Measurements from ENCODE around the gene ACHE.

ACHE gene

DNA sequence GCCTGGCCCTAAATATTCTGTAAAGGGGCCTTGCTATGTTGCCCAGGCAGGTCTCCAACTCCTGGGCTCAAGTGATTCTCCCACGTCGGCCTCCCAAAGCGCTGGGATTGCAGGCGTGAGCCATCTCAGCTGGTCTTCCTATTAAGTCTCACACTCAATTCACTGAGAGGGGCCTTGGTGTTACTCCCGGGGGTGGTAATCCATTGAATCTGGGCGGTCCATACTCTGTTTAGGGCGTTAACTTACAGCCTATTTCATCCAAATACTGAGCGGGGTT, 21.4 kb downstream of the ACHE start:
- Mint-ChIP-seq H3K27me3 (no peaks in the 10 kb centered on the region), H3K4me1 (ENCODE audit: low read depth in 2 of 2) (peaks cover 34 to 42% of the 10 kb centered on the region in 2 donors), H3K4me3 (peak overlapping the region; percentile 97 to 99), H3K9me3 (no peaks in the 10 kb centered on the region), H3K36me3 (ENCODE audit: insufficient read depth) (peaks cover 49% of the 10 kb centered on the region), H3K27ac (peak overlapping the region; percentile 96 to 97)
- DNase-seq (no peak), ATAC-seq (replicated peaks) (no peak)

DNA sequence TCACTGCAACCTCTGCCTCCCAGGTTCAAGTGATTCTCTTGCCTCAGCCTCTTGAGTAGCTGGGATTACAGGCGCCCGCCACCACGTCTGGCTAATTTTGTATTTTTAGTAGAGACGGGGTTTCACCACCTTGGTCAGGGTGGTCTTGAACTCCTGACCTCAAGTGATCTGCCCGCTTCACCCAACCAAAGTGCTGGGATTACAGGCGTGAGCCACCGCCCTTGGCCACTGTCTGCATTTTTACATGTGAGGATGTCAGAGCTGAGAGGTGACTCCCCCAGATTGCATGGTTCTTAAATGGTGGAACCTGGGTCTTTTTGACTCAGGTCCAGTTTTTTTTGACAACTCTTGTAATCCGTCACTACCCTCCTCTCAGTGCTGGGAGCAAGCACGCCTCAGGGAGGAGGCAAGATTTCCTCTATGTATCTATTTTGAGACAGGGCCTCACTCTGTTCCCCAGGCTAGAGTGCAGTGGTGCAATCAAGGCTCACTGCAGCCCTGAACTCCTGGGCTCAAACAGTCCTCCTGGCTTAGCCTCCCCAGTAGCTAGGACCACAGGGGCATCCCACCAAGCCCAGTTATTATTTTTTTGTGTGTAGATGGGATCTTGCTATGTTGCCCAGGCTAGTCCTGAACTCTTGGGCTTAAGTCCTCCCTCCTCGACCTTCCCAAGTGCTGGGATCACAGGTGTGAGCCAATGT, 21.9 kb downstream of the ACHE start:
- Mint-ChIP-seq H3K9me3 (no peaks in the 10 kb centered on the region), H3K4me1 (ENCODE audit: low read depth in 2 of 2) (peaks cover 30 to 37% of the 10 kb centered on the region in 2 donors), H3K36me3 (ENCODE audit: insufficient read depth) (peaks cover 44% of the 10 kb centered on the region), H3K27ac (peak overlapping the region; percentile 96 to 97), H3K27me3 (no peaks in the 10 kb centered on the region), H3K4me3 (peak overlapping the region; percentile 97 to 99)
- DNase-seq, result no peak
- no peak for ATAC-seq (replicated peaks)

DNA sequence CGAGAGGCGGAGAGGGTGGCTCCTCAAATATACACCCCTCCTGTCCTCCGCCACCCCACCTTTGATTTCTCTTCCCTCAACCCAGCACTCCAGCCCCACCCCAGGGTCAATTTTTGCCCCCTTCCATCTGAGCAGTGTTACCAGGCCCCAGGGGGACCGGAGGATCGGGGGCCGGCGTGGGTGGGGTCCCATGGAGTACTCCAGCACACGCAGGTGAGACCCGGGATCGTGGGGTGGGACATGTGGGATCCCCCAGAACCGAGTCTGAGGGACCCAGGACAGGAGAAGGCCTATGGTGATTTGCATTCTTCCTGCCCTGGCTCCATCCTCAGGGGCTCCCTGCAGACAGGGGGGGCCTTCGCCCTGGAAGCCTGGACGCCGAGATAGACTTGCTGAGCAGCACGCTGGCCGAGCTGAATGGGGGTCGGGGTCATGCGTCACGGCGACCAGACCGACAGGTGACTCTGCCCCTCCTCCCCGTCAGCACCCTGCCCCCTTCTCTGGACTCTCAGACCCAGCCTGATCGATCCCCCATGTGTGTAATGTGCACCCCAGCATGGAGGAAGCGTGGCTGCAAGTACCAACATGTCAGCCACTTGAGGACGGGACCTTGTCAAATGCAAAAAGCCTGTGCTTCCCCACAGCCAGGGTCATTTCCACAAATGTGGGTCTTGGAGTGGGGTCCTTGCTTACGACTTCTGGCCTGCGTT, 27.8 kb downstream of the ACHE start:
- ATAC-seq (replicated peaks) (no peak), DNase-seq (no peak)
- Mint-ChIP-seq H3K27me3 (no peaks in the 10 kb centered on the region), H3K4me1 (ENCODE audit: low read depth in 2 of 2) (peaks cover 0 to 9% of the 10 kb centered on the region in 2 donors), H3K27ac (no peak overlapping the region), H3K4me3 (peak overlapping the region; percentile 31 to 76), H3K9me3 (no peaks in the 10 kb centered on the region), H3K36me3 (ENCODE audit: insufficient read depth) (peaks cover 15% of the 10 kb centered on the region)

DNA sequence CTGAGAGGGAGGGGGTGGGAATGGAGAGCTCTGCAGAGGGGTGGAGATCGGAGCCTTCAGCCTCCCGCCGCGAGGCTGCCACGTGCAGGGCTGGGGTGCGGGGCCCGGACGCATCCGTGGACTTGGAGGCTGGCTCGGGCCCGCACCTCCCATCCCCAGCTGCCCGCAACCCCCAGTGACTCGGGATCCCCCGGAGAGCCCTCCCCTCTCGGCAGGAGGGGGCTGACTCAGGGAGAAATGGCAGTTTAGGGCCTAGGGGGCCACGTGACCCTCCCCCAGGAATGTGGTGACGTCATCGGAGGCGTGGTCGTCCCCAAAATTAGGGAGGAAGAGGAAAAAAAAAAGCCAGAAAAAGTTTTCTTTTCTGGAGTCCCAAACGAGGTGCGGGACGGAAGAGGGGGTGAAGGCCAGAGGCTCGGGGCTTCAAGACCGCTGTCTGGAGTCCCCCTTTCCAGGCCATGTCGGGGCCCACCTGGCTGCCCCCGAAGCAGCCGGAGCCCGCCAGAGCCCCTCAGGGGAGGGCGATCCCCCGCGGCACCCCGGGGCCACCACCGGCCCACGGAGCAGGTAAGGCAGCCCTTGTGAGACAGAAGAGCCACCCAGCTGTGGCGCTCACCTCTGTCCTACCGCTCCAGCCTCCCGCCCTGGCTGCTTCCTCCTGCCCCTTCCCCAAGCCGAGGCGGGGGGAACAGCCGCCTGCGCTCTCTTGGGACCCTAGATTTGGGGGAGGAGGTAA, 28.5 kb downstream of the ACHE start, which contains the start of gene TRIP6:
TRIP6 (plus strand) TSS at position 348 of the 736 bp plus-strand sequence; CDS start at position 459, 111 bp downstream.
- Mint-ChIP-seq H3K36me3 (ENCODE audit: insufficient read depth) (peaks cover 22% of the 10 kb centered on the region), H3K27me3 (no peaks in the 10 kb centered on the region), H3K4me1 (ENCODE audit: low read depth in 2 of 2) (peaks cover 0 to 9% of the 10 kb centered on the region in 2 donors), H3K9me3 (no peaks in the 10 kb centered on the region), H3K27ac (no peak within 1 kb of the TSS), H3K4me3 (peak within 1 kb of the TSS; percentile 68 to 76)
- no peak for DNase-seq
- peak; percentile 42 for ATAC-seq (replicated peaks)

DNA sequence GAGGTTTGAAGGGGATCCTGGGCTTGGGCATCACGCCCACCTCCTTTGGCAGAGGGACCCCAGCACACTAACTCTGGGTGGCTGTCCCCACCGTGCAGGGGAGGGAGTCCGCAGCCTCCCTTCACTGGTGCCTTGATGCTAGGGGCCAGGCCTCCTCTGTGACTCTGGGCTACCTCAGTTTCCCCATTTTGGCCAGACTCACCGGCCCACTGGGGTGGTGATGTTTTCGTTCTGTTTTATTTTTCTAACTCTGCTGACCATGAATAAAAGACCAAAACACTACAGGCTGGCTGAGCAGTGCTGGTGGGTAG, 29.0 kb downstream of the ACHE start:
- peak overlapping the region; percentile 68 to 76 for H3K4me3 Mint-ChIP-seq
- H3K9me3 Mint-ChIP-seq, result no peaks in the 10 kb centered on the region
- H3K27me3 Mint-ChIP-seq, result no peaks in the 10 kb centered on the region
- peaks cover 22% of the 10 kb centered on the region for H3K36me3 Mint-ChIP-seq (ENCODE audit: insufficient read depth)
- DNase-seq (no peak), ATAC-seq (replicated peaks) (no peak)
- no peak overlapping the region for H3K27ac Mint-ChIP-seq
- peaks cover 0 to 9% of the 10 kb centered on the region in 2 donors for H3K4me1 Mint-ChIP-seq (ENCODE audit: low read depth in 2 of 2)

DNA sequence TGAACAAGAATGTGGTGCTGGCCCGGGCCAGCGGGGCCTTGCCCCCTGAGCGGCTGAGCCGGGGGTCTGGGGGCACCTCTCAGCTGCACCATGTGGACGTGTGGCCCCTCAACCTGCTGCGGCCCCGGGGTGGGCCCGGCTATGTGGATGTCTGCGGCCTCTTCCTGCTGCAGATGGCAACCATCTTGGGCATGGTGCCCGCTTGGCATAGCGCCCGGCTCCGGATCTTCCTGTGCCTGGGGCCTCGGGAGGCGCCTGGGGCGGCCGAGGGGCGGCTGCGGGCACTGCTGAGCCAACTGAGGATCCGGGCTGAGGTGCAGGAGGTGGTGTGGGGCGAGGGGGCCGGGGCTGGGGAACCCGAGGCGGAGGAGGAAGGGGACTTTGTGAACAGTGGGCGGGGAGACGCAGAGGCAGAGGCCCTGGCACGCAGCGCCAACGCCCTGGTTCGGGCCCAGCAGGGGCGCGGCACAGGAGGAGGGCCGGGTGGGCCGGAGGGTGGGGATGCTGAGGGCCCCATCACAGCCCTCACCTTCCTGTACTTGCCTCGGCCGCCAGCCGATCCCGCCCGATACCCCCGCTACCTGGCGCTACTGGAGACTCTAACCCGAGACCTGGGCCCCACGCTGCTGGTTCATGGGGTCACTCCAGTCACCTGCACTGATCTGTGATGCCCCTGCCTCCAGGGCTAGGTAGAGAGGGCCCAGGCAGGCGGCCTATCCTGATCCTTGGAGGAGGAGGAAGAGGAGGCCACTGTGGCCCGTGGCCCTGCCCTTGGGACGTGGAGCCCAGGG, 29.6 kb downstream of the ACHE start:
- peaks cover 0 to 9% of the 10 kb centered on the region in 2 donors for H3K4me1 Mint-ChIP-seq (ENCODE audit: low read depth in 2 of 2)
- H3K27me3 Mint-ChIP-seq, result no peaks in the 10 kb centered on the region
- H3K27ac Mint-ChIP-seq, result no peak overlapping the region
- peaks cover 22% of the 10 kb centered on the region for H3K36me3 Mint-ChIP-seq (ENCODE audit: insufficient read depth)
- no peaks in the 10 kb centered on the region for H3K9me3 Mint-ChIP-seq
- ATAC-seq (replicated peaks) (peak; percentile 21), DNase-seq (no peak)
- peak overlapping the region; percentile 68 to 76 for H3K4me3 Mint-ChIP-seq

DNA sequence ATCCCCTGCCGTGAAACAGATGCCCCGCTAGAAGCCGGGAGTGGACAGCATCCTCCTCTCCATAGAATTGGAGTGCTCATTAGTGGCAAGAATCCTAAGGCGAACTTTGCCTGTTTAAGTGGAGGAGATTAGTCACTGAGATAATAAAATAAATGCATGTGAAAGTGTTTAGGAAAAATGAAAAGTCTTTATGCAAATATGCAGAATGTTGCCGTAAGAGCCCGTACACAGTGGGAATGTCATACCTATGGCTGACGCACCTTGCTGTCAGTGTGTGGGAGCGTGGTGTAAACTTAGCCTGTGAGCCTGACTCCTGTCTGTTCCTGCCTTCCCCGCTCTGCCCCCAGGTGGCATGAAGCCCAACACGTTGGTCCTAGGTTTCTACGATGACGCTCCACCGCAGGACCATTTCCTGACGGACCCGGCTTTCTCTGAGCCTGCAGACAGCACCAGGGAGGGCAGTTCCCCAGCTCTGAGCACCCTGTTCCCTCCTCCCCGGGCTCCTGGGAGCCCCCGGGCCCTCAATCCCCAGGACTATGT, 30.2 kb downstream of the ACHE start:
- ATAC-seq (replicated peaks) (no peak), DNase-seq (no peak)
- H3K4me3 Mint-ChIP-seq, result no peak overlapping the region
- H3K4me1 Mint-ChIP-seq (ENCODE audit: low read depth in 2 of 2), result peaks cover 0 to 9% of the 10 kb centered on the region in 2 donors
- no peak overlapping the region for H3K27ac Mint-ChIP-seq
- H3K9me3 Mint-ChIP-seq, result no peaks in the 10 kb centered on the region
- no peaks in the 10 kb centered on the region for H3K27me3 Mint-ChIP-seq
- H3K36me3 Mint-ChIP-seq (ENCODE audit: insufficient read depth), result peaks cover 29% of the 10 kb centered on the region

DNA sequence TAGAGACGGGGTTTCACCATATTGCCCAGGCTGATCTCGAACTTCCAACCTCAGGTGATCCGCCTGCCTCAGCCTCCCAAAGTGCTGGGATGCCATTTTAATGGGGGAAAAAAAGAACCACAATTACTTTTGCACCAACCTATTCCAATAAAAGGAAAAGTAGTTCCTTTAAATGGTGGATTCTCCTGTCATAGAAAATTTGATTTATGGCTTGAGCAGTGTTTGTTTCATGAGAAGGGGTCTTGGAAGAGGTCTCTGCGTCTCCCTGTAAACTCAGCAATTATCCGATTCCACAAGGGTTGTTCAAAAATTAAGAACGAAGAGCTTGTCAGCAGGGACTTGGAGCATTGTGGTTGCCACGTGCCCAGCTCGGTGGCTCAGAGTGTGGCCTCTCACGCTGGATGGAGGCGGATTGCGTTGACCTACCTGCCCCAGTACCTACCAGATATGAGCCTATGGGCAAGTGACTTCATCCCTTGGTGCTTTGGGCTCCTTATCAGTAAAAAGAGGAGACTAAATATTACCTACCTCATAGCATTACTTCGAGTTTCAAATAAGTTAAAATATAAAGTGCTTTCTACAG, 31.3 kb downstream of the ACHE start:
- Mint-ChIP-seq H3K4me3 (no peak overlapping the region), H3K27ac (no peak overlapping the region), H3K36me3 (ENCODE audit: insufficient read depth) (peaks cover 40% of the 10 kb centered on the region), H3K4me1 (ENCODE audit: low read depth in 2 of 2) (peaks cover 0 to 9% of the 10 kb centered on the region in 2 donors), H3K27me3 (no peaks in the 10 kb centered on the region), H3K9me3 (no peaks in the 10 kb centered on the region)
- no peak for DNase-seq
- no peak for ATAC-seq (replicated peaks)

DNA sequence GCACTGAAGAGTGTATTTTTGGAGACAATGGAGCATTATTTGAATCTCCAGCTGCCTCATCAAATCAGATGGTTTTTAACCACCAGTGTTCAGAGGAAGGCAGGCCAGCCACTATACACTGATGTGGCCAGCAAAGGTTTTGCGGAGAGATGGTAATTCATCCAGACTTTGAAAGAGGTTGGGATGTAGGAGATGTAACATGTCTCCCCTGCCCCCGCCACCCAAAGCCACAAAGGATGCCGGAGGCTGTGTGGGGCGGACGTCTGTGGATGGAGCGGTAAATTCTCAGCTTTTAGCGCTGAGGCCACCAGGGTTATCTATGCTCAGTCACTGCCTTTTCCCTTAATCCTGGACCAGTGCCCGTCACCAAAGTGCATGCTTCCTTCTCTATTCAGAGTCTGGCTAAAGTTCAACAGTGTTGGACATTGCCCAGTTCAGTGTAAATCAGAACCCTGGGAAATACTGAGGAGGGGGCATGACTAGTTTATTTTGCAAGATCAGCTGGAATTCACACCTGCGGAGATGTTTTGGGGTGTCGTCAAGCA, 32.2 kb downstream of the ACHE start:
- no peak overlapping the region for H3K27ac Mint-ChIP-seq
- peaks cover 0 to 9% of the 10 kb centered on the region in 2 donors for H3K4me1 Mint-ChIP-seq (ENCODE audit: low read depth in 2 of 2)
- no peak overlapping the region for H3K4me3 Mint-ChIP-seq
- H3K9me3 Mint-ChIP-seq, result no peaks in the 10 kb centered on the region
- peaks cover 40% of the 10 kb centered on the region for H3K36me3 Mint-ChIP-seq (ENCODE audit: insufficient read depth)
- no peak for ATAC-seq (replicated peaks)
- no peak for DNase-seq
- no peaks in the 10 kb centered on the region for H3K27me3 Mint-ChIP-seq

DNA sequence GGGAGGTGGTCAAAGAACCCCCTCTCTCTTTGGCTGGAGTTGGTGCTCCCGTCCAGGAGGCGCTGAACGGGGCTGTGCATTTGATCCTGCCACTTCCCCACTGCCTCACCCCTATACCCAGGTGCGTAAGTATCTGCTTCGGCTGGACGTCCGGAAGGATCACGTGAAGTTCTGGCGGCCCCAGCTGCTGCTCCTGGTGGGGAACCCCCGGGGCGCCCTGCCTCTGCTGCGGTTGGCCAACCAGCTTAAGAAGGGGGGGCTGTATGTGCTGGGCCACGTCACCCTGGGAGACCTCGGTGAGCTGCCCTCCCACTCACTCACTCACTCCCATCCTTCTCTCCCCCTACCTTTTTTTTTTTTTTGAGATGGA, 34.1 kb downstream of the ACHE start:
- Mint-ChIP-seq H3K4me3 (no peak overlapping the region), H3K27ac (no peak overlapping the region), H3K9me3 (no peaks in the 10 kb centered on the region), H3K27me3 (no peaks in the 10 kb centered on the region), H3K4me1 (ENCODE audit: low read depth in 2 of 2) (no peaks in the 10 kb centered on the region), H3K36me3 (ENCODE audit: insufficient read depth) (peaks cover 43% of the 10 kb centered on the region)
- DNase-seq (no peak), ATAC-seq (replicated peaks) (no peak)

DNA sequence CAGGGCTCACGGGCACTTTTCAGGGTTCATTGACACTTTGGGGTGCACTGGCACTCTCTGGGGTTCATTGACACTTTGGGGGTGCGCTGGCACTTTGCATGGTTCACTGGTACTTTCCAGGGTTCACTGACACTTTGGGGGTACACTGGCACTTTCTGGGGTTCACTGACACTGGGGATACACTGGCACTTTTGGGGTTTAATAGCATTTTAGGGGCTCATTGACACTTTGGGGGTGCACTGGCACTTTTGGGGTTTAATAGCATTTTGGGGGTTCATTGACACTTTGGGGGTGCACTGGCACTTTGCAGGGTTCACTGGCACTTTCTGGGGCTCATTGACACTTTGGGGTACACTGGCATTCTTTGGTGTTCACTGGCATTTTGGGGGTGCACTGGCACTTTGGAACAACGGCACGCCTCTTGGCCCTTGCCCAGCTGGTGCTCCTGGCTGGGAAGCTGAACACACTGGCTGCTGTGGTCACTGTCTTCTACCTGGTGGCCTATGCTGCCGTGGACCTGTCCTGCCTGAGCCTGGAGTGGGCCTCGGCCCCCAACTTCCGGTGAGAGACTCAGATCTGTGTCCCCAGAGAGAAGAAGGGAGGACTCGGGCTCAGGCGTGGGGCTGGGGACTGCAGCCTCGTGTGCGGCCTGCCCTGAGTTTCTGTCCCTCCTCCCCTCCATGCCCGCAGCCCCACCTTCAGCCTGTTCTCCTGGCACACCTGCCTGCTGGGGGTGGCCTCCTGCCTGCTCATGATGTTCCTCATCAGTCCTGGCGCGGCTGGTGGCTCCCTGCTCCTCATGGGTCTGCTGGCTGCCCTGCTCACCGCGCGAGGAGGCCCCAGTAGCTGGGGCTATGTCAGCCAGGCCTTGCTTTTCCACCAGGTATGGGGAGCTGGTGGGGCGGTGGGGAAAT, 34.7 kb downstream of the ACHE start:
- Mint-ChIP-seq H3K4me1 (ENCODE audit: low read depth in 2 of 2) (peaks cover 0 to under 1% of the 10 kb centered on the region in 2 donors), H3K4me3 (no peak overlapping the region), H3K36me3 (ENCODE audit: insufficient read depth) (peaks cover 43% of the 10 kb centered on the region), H3K9me3 (no peaks in the 10 kb centered on the region), H3K27ac (no peak overlapping the region), H3K27me3 (no peaks in the 10 kb centered on the region)
- DNase-seq, result no peak
- no peak for ATAC-seq (replicated peaks)

DNA sequence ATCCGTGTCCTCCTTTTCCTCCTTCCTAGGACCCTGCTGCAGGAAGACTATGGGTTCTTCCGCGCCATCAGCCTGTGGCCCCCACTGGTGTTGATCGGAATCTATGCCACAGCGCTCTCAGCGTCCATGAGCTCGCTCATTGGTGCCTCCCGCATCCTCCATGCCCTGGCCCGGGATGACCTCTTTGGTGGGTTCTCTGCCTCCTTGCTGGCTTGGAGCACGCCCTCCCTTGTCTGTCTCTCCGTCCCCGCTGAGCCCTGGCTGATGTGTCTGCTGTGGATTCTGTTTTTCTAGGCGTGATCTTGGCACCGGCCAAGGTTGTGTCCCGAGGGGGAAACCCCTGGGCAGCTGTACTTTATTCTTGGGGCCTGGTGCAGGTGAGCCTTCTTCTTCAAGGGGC, 35.8 kb downstream of the ACHE start:
- peaks cover 43% of the 10 kb centered on the region for H3K36me3 Mint-ChIP-seq (ENCODE audit: insufficient read depth)

More for the DNA sequence above, 35.8 kb downstream of the ACHE start:
- no peak overlapping the region for H3K4me3 Mint-ChIP-seq
- no peaks in the 10 kb centered on the region for H3K27me3 Mint-ChIP-seq
- ATAC-seq (replicated peaks) (no peak), DNase-seq (no peak)
- H3K27ac Mint-ChIP-seq, result no peak overlapping the region
- H3K9me3 Mint-ChIP-seq, result no peaks in the 10 kb centered on the region
- peaks cover 6 to 9% of the 10 kb centered on the region in 2 donors for H3K4me1 Mint-ChIP-seq (ENCODE audit: low read depth in 2 of 2)
